ENCODE results near the gene CMTM6.
A peak's percentile ranks its signal among the peaks of the same experiment; 100 is the strongest.

CMTM6 gene

GRCh38 chr3:32493437-32494414 is 8.9 kb downstream of the CMTM6 start:
- Histone ChIP-seq H3K36me3 (peaks cover 0 to 8% (median 0%) of the 10 kb centered on the region in 3 donors), H3K27me3 (no peaks in the 10 kb centered on the region), H3K4me1 (peaks cover 0 to 16% (median 9%) of the 10 kb centered on the region in 4 donors), H3K4me3 (no peak overlapping the region), H3K9me3 (no peaks in the 10 kb centered on the region), H3K27ac (no peak overlapping the region)
- no peak for DNase-seq
- no peak for TF ChIP-seq CTCF (IDR thresholded peaks at IDR 0.05)
- intact Hi-C loops (cut with DNase I; ENCODE audit: low total_unique reads) = no loop called here

DNA sequence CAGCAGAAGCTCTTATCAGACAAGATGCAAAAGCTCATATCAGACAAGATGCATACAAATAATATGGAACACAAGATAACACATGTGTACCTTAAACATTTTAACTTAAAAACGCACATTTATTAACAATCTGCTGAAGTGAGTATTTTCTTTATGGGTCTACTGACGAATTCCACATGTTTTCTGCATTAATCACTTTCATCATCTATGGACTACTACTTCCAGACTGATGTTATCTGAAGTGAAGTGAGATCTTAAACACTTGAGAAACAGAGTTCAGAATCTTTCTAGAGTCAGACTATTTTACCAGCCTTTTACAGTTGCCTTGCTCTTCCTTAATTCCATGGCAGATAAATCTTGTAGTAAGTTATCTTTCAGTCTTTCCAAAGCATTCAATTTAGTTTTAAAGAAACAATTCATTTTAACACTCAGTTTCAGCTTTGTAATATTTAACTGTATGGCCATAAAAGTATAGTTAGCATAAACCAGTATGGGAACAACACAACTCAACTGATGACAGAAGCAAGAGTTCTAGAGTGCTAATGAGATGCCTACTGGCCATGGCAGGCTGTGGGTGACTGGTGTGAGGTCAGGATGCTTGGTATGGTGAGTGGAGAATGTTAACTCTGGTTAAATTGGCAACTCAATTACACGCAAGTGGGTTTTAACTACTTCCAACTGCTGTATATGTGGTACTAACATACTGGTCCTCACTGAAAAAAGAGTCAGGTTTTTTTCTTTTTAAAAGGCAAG is 9.8 kb downstream of the CMTM6 start:
- Histone ChIP-seq H3K27ac (no peak overlapping the region), H3K27me3 (no peaks in the 10 kb centered on the region), H3K36me3 (peaks cover 0 to 8% (median 0%) of the 10 kb centered on the region in 3 donors), H3K9me3 (no peaks in the 10 kb centered on the region), H3K4me3 (no peak overlapping the region), H3K4me1 (peaks cover 0 to 25% (median 13%) of the 10 kb centered on the region in 4 donors)
- DNase-seq = no peak
- no peak for TF ChIP-seq CTCF (IDR thresholded peaks at IDR 0.05)
- intact Hi-C loops (cut with DNase I; ENCODE audit: low total_unique reads) = no loop called here

DNA sequence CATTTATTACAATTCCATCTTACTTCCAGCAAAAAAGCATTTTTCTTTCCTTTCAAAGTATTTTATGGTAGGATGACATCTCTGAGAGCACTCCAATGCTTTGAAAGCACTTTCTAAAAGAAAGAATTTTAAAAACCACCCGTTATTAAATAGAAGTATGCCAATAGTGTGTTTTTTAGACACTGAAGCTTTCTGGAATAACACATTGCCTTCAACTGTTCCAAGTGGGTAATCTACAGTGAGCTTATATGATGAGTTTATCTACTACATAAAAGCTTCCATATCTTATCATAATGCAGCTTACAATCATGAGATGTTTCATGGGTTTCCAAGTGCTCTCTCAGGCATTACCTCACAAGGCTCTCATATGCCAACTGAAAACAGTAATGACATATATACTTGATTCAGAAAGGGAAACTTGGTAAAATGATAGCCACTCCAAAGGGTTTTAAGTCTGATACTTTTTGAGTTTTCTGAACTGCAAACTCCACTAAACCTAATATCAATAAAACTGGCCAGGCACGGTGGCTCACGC is 14.1 kb downstream of the CMTM6 start:
- H3K4me3 ChIP-seq = no peak overlapping the region
- DNase-seq = no peak
- H3K9me3 ChIP-seq = no peaks in the 10 kb centered on the region
- H3K27me3 ChIP-seq = no peaks in the 10 kb centered on the region
- peaks cover 0 to 25% (median 14%) of the 10 kb centered on the region in 3 donors for H3K36me3 ChIP-seq
- peaks cover 0 to 27% (median 12%) of the 10 kb centered on the region in 4 donors for H3K4me1 ChIP-seq
- H3K27ac ChIP-seq = peak overlapping the region in 1 of 2 donors; percentile 4
- intact Hi-C loops (cut with DNase I; ENCODE audit: low total_unique reads) = no loop called here
- no peak for TF ChIP-seq CTCF (IDR thresholded peaks at IDR 0.05)

GRCh38 chr3:32487781-32488473 is 14.7 kb downstream of the CMTM6 start:
- no peak for DNase-seq
- no peak for TF ChIP-seq CTCF (IDR thresholded peaks at IDR 0.05)
- Histone ChIP-seq H3K36me3 (peaks cover 0 to 31% (median 18%) of the 10 kb centered on the region in 3 donors), H3K27ac (peak overlapping the region; percentile 4 to 40), H3K27me3 (no peaks in the 10 kb centered on the region), H3K9me3 (no peaks in the 10 kb centered on the region), H3K4me3 (no peak overlapping the region), H3K4me1 (peaks cover 0 to 27% (median 8%) of the 10 kb centered on the region in 4 donors)
- intact Hi-C loops (cut with DNase I; ENCODE audit: low total_unique reads) = no loop called here

DNA sequence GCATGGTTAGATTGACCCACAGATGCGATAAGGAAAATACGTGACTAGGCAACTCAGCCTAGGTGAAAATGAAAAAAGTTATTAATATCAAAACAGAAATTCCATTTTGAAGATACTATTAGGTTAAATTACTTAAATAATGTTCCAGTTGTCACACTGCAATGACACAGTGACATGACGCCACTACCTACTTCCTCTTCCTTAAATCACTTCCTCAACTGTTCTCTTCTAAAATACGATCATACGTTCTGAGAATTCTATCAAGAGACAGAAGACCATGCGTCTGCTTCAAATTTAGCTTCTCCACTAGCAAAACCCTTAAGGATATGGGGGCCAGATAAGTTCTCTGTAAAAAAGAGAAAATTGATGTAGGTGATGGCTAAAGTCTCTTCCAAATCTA is 18.2 kb downstream of the CMTM6 start:
- intact Hi-C loops (cut with DNase I; ENCODE audit: low total_unique reads) = no loop called here
- TF ChIP-seq CTCF (IDR thresholded peaks at IDR 0.05) = no peak
- Histone ChIP-seq H3K27me3 (no peaks in the 10 kb centered on the region), H3K4me3 (no peak overlapping the region), H3K4me1 (peaks cover 0 to 24% (median 8%) of the 10 kb centered on the region in 4 donors), H3K9me3 (no peaks in the 10 kb centered on the region), H3K27ac (no peak overlapping the region), H3K36me3 (peaks cover 7 to 33% (median 30%) of the 10 kb centered on the region in 3 donors)
- DNase-seq = no peak
